DMS114 treated with DMSO at 0.1 percent for 48 hours (cell line): Measurements from ENCODE around the gene FRMD3.

Experiments
- DNase-seq: peaks from one replicate; lab custom pipeline; 2025; ENCODE audit not compliant: unreplicated experiment; lab: John Stamatoyannopoulos, UW

Gene FRMD3

GRCh38 chr9:83198371-83198770 lies 339.8 kb downstream of the FRMD3 start:
- no peak for DNase-seq

- no peak for DNase-seq
Observed at GRCh38 chr9:83197591-83197990, 340.6 kb downstream of the FRMD3 start.

- no peak for DNase-seq
Observed at GRCh38 chr9:83196946-83197345, 341.3 kb downstream of the FRMD3 start.
